Panc1 (cell line): ENCODE results near the gene INHBB. TPM values are rescaled to one million over a fixed set of nuclear protein-coding genes. Genes with fewer than 3 reads are reported as not detected.

Experiments used
- ATAC-seq: fragments of 200-7000 bp; cut with Tn5 transposase; 2 replicates; pipeline ENCODE4 v1.9.1; 2020; ENCODE audit warnings: mild to moderate bottlenecking, moderate library complexity
- BruUV-seq: library from RNA; stranded (reverse); fragments of 400-500 nt; replicated peaks from 2 replicates; lab custom pipeline; 2021; lab: Mats Ljungman, UMichigan
- CTCF ChIA-PET: fragments of 300-600 bp; sonication (Branson Sonifier 250); formaldehyde crosslinking; loops from one replicate; lab custom pipeline; 2022; ENCODE audit warnings: antibody characterized with exemption; lab: Charles Lee
- POLR2A ChIA-PET: fragments of 300-600 bp; sonication (Branson Sonifier 250); formaldehyde crosslinking; loops from one replicate; lab custom pipeline; 2022; ENCODE audit warnings: antibody characterized with exemption; lab: Charles Lee
- DNase-seq: peaks from one replicate; pipeline ENCODE4 v3.0.0-alpha.2; 2010; ENCODE audit warnings: low read depth, low spot score
- H3K27ac ChIP-seq: 2 replicates; pipeline ENCODE4 v1.5.1; 2011; ENCODE audit warnings: mild to moderate bottlenecking, low read length, inconsistent platforms
- H3K27me3 ChIP-seq: fragments of 200-500 bp; sonication (Bioruptor generic); 2 replicates; pipeline ENCODE4 v1.6.0; 2014; ENCODE audit warnings: low read length, inconsistent platforms; ENCODE audit not compliant: control insufficient read depth, insufficient read depth
- H3K36me3 ChIP-seq: fragments of 200-500 bp; sonication (Bioruptor generic); 2 replicates; pipeline ENCODE4 v1.5.1; 2014; ENCODE audit warnings: inconsistent platforms, mild to moderate bottlenecking, low read length, moderate library complexity; ENCODE audit not compliant: control insufficient read depth, insufficient read depth
- H3K4me1 ChIP-seq: 2 replicates; pipeline ENCODE4 v1.5.1; 2011; ENCODE audit warnings: inconsistent platforms, mild to moderate bottlenecking, low read length, moderate library complexity; ENCODE audit not compliant: control insufficient read depth, insufficient read depth
- H3K4me3 ChIP-seq, 2 experiments: 2 replicates each; pipeline ENCODE4 v1.5.1; 2011 to 2012; ENCODE audit warnings: low read depth in 2 of 2, low read length in 2 of 2, mild to moderate bottlenecking in 2 of 2, inconsistent platforms in 1 of 2, moderate library complexity in 1 of 2
- H3K9me3 ChIP-seq: fragments of 200-500 bp; sonication (Bioruptor generic); 2 replicates; pipeline ENCODE4 v1.5.1; 2014; ENCODE audit warnings: low read depth, mild to moderate bottlenecking, inconsistent platforms, low read length, moderate library complexity; ENCODE audit not compliant: control insufficient read depth, insufficient read depth
- CTCF ChIP-seq: fragments of 450-650 bp; IDR thresholded peaks from 2 replicates; pipeline ENCODE4 v1.5.1; 2017; ENCODE audit warnings: mild to moderate bottlenecking
- POLR2AphosphoS5 ChIP-seq: IDR thresholded peaks from 2 replicates; pipeline ENCODE4 v1.6.1; 2012; ENCODE audit warnings: mild to moderate bottlenecking, low read depth, low read length, moderate library complexity
- SIN3A ChIP-seq: IDR thresholded peaks from 2 replicates; pipeline ENCODE4 v1.6.1; 2012; ENCODE audit warnings: low read depth, mild to moderate bottlenecking, low read length, moderate library complexity, borderline replicate concordance; ENCODE audit not compliant: insufficient read depth
- TCF7L2 ChIP-seq: IDR thresholded peaks from 2 replicates; pipeline ENCODE4 v1.6.1; 2011; ENCODE audit warnings: mild to moderate bottlenecking, low read depth, low read length, inconsistent platforms
- in situ Hi-C: cut with HindIII; loops from 2 replicates; pipeline ENCODE4 v1.10.0; 2016; ENCODE audit warnings: low sequenced_read_pairs, low pct_unique_long_range_greater_than_20kb
- intact Hi-C: fragments of 100-400 bp; cut with micrococcal nuclease; formaldehyde crosslinking; loops from one replicate; pipeline ENCODE4 v1.10.0; 2022; ENCODE audit not compliant: unreplicated experiment
- total RNA-seq: library from RNA; stranded (reverse); gene quantifications from one replicate; pipeline ENCODE4 v1.2.1, GENCODE V29; 2021; ENCODE audit not compliant: unreplicated experiment
- TF ChIP-seq, protein P1 (sequence below), 2 experiments: IDR thresholded peaks; 2 replicates each; pipeline ENCODE4 v1.6.1; 2011 to 2012; ENCODE audit warnings: low read depth in 2 of 2, control low read depth in 1 of 2, low read length in 1 of 2, mild to moderate bottlenecking in 1 of 2, moderate library complexity in 1 of 2; ENCODE audit not compliant: insufficient read depth in 1 of 2

Gene INHBB
- total RNA-seq, 1 experiment from 2014 or later, result 38.2 TPM

GRCh38 chr2:120381661-120382060 lies 35.7 kb downstream of the INHBB start:
- CTCF ChIA-PET, result interaction anchor here (0.5 kb wide), 1 partner anchor 10 kb away, joined by 3 read pairs; no protein-coding TSS in a partner anchor
- POLR2A ChIA-PET, result interaction anchor here (0.6 kb wide), 1 partner anchor 8 kb away, joined by 3 read pairs; no protein-coding TSS in a partner anchor
- peaks cover 7% of the 10 kb centered on the region; the same call in 1 of the 2 replicates for H3K4me1 ChIP-seq
- H3K4me3 ChIP-seq, result no peak overlapping the region
- DNase-seq (no peak), ATAC-seq (no peak)
- TF ChIP-seq, protein P1, sequence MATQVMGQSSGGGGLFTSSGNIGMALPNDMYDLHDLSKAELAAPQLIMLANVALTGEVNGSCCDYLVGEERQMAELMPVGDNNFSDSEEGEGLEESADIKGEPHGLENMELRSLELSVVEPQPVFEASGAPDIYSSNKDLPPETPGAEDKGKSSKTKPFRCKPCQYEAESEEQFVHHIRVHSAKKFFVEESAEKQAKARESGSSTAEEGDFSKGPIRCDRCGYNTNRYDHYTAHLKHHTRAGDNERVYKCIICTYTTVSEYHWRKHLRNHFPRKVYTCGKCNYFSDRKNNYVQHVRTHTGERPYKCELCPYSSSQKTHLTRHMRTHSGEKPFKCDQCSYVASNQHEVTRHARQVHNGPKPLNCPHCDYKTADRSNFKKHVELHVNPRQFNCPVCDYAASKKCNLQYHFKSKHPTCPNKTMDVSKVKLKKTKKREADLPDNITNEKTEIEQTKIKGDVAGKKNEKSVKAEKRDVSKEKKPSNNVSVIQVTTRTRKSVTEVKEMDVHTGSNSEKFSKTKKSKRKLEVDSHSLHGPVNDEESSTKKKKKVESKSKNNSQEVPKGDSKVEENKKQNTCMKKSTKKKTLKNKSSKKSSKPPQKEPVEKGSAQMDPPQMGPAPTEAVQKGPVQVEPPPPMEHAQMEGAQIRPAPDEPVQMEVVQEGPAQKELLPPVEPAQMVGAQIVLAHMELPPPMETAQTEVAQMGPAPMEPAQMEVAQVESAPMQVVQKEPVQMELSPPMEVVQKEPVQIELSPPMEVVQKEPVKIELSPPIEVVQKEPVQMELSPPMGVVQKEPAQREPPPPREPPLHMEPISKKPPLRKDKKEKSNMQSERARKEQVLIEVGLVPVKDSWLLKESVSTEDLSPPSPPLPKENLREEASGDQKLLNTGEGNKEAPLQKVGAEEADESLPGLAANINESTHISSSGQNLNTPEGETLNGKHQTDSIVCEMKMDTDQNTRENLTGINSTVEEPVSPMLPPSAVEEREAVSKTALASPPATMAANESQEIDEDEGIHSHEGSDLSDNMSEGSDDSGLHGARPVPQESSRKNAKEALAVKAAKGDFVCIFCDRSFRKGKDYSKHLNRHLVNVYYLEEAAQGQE (IDR thresholded peaks at IDR 0.05; ENCODE audit: insufficient read depth in 1 of 2, low read depth in 2 of 2, low read length in 1 of 2), result no peak
- TF ChIP-seq SIN3A, result no peak
- TF ChIP-seq TCF7L2, result no peak
- no peak for TF ChIP-seq POLR2AphosphoS5
- TF ChIP-seq CTCF, result no peak
- no peaks in the 10 kb centered on the region for H3K36me3 ChIP-seq
- in situ Hi-C loops, result no loop called here
- H3K27ac ChIP-seq, result no peak overlapping the region
- no peaks in the 10 kb centered on the region for H3K9me3 ChIP-seq
- BruUV-seq, result no TSS peak
- intact Hi-C loops, result no loop called here
- H3K27me3 ChIP-seq, result no peaks in the 10 kb centered on the region

DNA sequence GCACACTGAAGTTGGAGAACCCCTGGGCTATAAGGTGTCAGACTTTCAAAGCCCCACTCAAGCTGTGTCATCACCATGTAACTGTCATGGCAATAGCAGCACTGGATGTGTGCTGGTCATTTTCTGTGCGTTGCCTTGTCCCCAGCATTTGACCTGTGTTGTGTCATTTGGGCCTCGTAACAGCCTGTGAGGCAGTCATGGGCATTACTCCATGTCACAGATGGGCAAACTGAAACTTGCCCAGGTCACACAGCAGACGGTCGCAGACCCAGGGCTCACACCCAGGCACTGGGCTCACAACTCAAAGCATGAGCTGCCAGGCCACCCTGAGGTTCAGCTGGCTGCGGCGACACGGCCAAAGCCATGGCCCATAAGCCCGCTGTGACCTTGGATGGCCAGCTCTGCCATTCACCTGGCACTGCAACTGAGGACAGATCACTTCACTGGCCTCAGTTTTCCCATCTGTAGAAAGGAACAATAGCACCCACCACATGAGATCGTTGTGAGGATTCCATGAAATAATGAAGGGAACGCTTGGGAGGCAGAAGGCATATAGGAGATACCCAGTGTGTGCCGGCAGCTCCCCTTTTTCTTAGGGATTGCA lies 36.7 kb downstream of the INHBB start:
- DNase-seq, result no peak
- Histone ChIP-seq H3K36me3 (no peaks in the 10 kb centered on the region), H3K27ac (no peak overlapping the region), H3K4me3 (no peak overlapping the region), H3K27me3 (no peaks in the 10 kb centered on the region), H3K4me1 (peaks cover 7% of the 10 kb centered on the region; the same call in 1 of the 2 replicates), H3K9me3 (no peaks in the 10 kb centered on the region)
- intact Hi-C loops, result no loop called here
- in situ Hi-C loops, result no loop called here
- TF ChIP-seq, protein P1 (IDR thresholded peaks at IDR 0.05; ENCODE audit: insufficient read depth in 1 of 2, low read depth in 2 of 2, low read length in 1 of 2), result no peak
- TF ChIP-seq CTCF (no peak), SIN3A (no peak)
- no TSS peak for BruUV-seq
- POLR2A ChIA-PET, result no interaction called here
- ATAC-seq, result no peak
- CTCF ChIA-PET, result no interaction called here
